NCI-H446 treated with DMSO at 0.1 percent for 48 hours (cell line): ENCODE data around the gene PDLIM3.
"Not testable (repeated sequence)": the region's sequence is repeated elsewhere in the genome, so short reads cannot be mapped to it uniquely, and the experiment has no call there.

Source experiments
- DNase-seq: peaks from one replicate; lab custom pipeline; 2025; lab: John Stamatoyannopoulos, UW

PDLIM3 gene

GRCh38 chr4:185518494-185518893 is 16.8 kb downstream of the PDLIM3 start:
- no peak for DNase-seq

GRCh38 chr4:185518069-185518468 is 17.2 kb downstream of the PDLIM3 start:
- no peak for DNase-seq

- DNase-seq, result no peak
Observed at GRCh38 chr4:185515248-185515647, 20.1 kb downstream of the PDLIM3 start.

- DNase-seq, result no peak
Observed at GRCh38 chr4:185514182-185514697, 21.1 kb downstream of the PDLIM3 start.

GRCh38 chr4:185513489-185514181 is 21.7 kb downstream of the PDLIM3 start:
- DNase-seq, result no peak

GRCh38 chr4:185512516-185512915 is 22.8 kb downstream of the PDLIM3 start:
- DNase-seq, result no peak

GRCh38 chr4:185511243-185511642 is 24.1 kb downstream of the PDLIM3 start:
- DNase-seq, result not testable (repeated sequence)

- DNase-seq, result no peak
Observed at GRCh38 chr4:185510806-185511205, 24.5 kb downstream of the PDLIM3 start.

GRCh38 chr4:185508181-185508580 is 27.1 kb downstream of the PDLIM3 start:
- no peak for DNase-seq

- DNase-seq, result no peak
Observed at GRCh38 chr4:185506422-185506821, 28.9 kb downstream of the PDLIM3 start.

GRCh38 chr4:185504098-185505047 is 30.9 kb downstream of the PDLIM3 start:
- no peak for DNase-seq

- no peak for DNase-seq
Observed at GRCh38 chr4:185502386-185502785, 32.9 kb downstream of the PDLIM3 start.

GRCh38 chr4:185500576-185500975 is 34.7 kb downstream of the PDLIM3 start:
- DNase-seq, result no peak

GRCh38 chr4:185500035-185500434 is 35.3 kb downstream of the PDLIM3 start:
- DNase-seq, result no peak

GRCh38 chr4:185488650-185489049 is 46.7 kb downstream of the PDLIM3 start:
- no peak for DNase-seq

GRCh38 chr4:185481401-185481800 is 53.9 kb downstream of the PDLIM3 start:
- no peak for DNase-seq

- no peak for DNase-seq
Observed at GRCh38 chr4:185480016-185480732, 55.1 kb downstream of the PDLIM3 start.

GRCh38 chr4:185479507-185479971 is 55.8 kb downstream of the PDLIM3 start:
- no peak for DNase-seq

- DNase-seq, result no peak
Observed at GRCh38 chr4:185473247-185473646, 62.1 kb downstream of the PDLIM3 start.

- DNase-seq, result no peak
Observed at GRCh38 chr4:185472103-185472542, 63.2 kb downstream of the PDLIM3 start.

GRCh38 chr4:185471235-185472102 is 63.8 kb downstream of the PDLIM3 start, which contains the start of gene CCDC110:
TSS of gene CCDC110 (minus strand) at chr4:185471733. CDS start at chr4:185471683, 50 bp downstream.
- DNase-seq, result peak; percentile 69
